GM18505 (cell line): ENCODE measurements around the gene KIAA1328.

Source experiments
- ATAC-seq: cut with Tn5 transposase; IDR thresholded peaks from one replicate; pipeline ENCODE4 v1.9.1; 2021; ENCODE audit not compliant: unreplicated experiment
- POLR2A ChIP-seq: IDR thresholded peaks from 4 replicates; pipeline ENCODE4 v1.6.1; 2011; ENCODE audit warnings: borderline replicate concordance; ENCODE audit not compliant: insufficient read depth, insufficient read length; ENCODE audit errors: extremely low read depth

The KIAA1328 gene

GRCh38 chr18:37180086-37180485 lies 351.2 kb downstream of the KIAA1328 start:
- TF ChIP-seq POLR2A, result no peak
- ATAC-seq, result no peak

GRCh38 chr18:37182340-37183135 lies 353.6 kb downstream of the KIAA1328 start:
- no peak for ATAC-seq
- TF ChIP-seq POLR2A, result no peak

GRCh38 chr18:37184209-37184868 lies 355.4 kb downstream of the KIAA1328 start:
- no peak for TF ChIP-seq POLR2A
- ATAC-seq, result no peak

GRCh38 chr18:37188016-37188791 lies 359.3 kb downstream of the KIAA1328 start:
- no peak for ATAC-seq
- no peak for TF ChIP-seq POLR2A

- ATAC-seq, result no peak
- TF ChIP-seq POLR2A, result no peak
Measured at GRCh38 chr18:37199741-37200140, 370.8 kb downstream of the KIAA1328 start.

GRCh38 chr18:37207343-37207742 lies 378.4 kb downstream of the KIAA1328 start:
- no peak for ATAC-seq
- TF ChIP-seq POLR2A, result no peak

- no peak for ATAC-seq
- no peak for TF ChIP-seq POLR2A
Measured at GRCh38 chr18:37210781-37211180, 381.9 kb downstream of the KIAA1328 start.

GRCh38 chr18:37218022-37218590 lies 389.2 kb downstream of the KIAA1328 start:
- ATAC-seq, result no peak
- no peak for TF ChIP-seq POLR2A

GRCh38 chr18:37219257-37219656 lies 390.3 kb downstream of the KIAA1328 start:
- ATAC-seq, result no peak
- no peak for TF ChIP-seq POLR2A

GRCh38 chr18:37222354-37222998 lies 393.5 kb downstream of the KIAA1328 start:
- no peak for ATAC-seq
- TF ChIP-seq POLR2A, result no peak

- no peak for TF ChIP-seq POLR2A
Measured at GRCh38 chr18:37222999-37223378, 394.1 kb downstream of the KIAA1328 start.

GRCh38 chr18:37225279-37225678 lies 396.4 kb downstream of the KIAA1328 start:
- no peak for TF ChIP-seq POLR2A

More at GRCh38 chr18:37222999-37223378, 394.1 kb downstream of the KIAA1328 start:
- no peak for ATAC-seq

GRCh38 chr18:37230768-37231167 lies 401.8 kb downstream of the KIAA1328 start:
- no peak for TF ChIP-seq POLR2A

More at GRCh38 chr18:37225279-37225678, 396.4 kb downstream of the KIAA1328 start:
- no peak for ATAC-seq

More at GRCh38 chr18:37230768-37231167, 401.8 kb downstream of the KIAA1328 start:
- ATAC-seq, result no peak
